ENCODE data around the gene PSMA3.

DNA sequence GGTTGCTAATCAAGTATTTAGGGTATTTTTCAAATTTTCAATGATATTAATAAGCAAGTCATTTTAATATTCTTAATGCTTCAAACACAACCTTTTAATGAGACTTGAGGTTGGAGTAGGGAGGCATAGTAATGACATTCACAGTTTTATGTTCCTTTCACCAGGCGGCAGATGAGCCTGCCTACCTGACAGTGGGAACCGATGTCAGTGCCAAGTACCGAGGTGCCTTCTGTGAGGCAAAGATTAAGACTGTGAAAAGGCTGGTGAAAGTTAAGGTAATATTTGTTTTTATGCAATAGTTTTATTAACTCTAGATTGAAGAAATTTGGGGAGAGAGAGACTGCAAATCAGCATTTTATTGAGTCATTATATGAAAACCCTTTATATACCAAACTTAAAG is 56.8 kb downstream of the PSMA3 start:
- TF ChIP-seq CTCF (IDR thresholded peaks at IDR 0.05) (no peak), POLR2AphosphoS5 (IDR thresholded peaks at IDR 0.05) (no peak), POLR2A (IDR thresholded peaks at IDR 0.05) (no peak), EP300 (IDR thresholded peaks at IDR 0.05) (no peak)

All from stomach (tissue), 4 donors.